UCSD-AML1 (cell line): Measurements from ENCODE around the gene SLC6A6.

Experiments
- DNase-seq: peaks from one replicate; lab custom pipeline; 2025; ENCODE audit not compliant: unreplicated experiment; lab: John Stamatoyannopoulos, UW

SLC6A6 gene

GRCh38 chr3:14464521-14464920 is 62.1 kb downstream of the SLC6A6 start:
- no peak for DNase-seq

GRCh38 chr3:14465425-14465824 is 63.0 kb downstream of the SLC6A6 start:
- DNase-seq, result no peak

DNA sequence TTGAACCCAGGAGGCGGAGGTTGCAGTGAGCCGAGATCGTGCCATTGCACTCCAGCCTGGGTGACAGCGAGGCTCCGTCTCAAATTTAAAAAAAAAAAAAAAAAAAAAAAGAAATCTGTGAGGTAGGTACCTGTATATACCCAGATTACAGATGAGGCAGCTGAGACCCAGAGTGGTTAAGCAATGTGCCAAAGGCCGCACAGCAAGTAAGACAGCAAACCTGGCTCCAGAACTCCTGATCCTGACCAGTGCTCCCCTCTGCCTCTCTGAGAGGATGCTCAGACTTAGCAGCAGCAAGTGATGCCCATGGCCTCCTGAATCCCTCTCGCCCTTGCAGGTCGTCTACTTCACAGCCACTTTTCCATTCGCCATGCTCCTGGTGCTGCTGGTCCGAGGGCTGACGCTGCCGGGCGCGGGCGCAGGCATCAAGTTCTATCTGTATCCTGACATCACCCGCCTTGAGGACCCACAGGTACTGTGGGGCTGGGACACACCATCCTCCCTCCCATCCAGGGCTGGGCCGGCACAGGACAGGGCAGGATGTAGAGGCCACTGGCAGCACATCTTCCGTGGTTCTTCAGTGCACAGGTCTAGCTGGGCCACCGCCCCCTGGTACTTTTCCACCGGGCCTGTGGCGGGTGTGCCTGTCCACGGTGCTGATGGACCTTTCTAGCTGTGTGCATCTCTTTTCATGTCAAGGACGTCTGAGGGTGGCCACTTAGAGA is 63.9 kb downstream of the SLC6A6 start:
- DNase-seq, result no peak

DNA sequence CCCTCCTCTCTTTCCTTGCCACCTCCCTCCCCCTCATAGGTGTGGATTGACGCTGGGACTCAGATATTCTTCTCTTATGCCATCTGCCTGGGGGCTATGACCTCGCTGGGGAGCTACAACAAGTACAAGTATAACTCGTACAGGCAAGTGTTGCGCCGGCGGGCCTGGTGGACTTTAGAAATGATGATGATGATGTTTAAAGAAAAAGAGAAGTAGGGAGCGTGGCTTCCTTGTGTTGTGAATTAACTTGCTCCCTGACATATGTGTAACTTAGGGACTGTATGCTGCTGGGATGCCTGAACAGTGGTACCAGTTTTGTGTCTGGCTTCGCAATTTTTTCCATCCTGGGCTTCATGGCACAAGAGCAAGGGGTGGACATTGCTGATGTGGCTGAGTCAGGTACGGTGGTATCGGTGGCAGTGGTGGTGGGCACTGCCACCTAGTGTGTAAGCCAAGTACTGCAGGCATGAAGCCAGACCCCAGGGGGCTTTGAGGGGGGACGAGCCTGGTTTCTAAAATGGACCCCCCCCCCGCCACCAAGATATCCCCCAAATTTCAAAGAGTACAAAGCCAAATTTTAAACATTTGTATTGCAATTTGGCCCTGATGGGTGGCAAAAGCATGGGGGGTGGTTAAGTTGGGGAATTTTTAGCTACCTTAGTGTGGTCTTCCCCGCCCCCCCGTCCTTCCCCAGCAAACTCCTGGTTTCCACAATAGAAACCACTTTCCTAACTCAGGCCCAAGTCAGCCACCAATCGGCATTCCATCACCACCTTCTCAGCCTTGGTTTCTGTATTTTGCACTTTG is 65.6 kb downstream of the SLC6A6 start:
- peak; percentile 22 for DNase-seq

- DNase-seq, result no peak
Observed at GRCh38 chr3:14468621-14468981, 66.2 kb downstream of the SLC6A6 start.

DNA sequence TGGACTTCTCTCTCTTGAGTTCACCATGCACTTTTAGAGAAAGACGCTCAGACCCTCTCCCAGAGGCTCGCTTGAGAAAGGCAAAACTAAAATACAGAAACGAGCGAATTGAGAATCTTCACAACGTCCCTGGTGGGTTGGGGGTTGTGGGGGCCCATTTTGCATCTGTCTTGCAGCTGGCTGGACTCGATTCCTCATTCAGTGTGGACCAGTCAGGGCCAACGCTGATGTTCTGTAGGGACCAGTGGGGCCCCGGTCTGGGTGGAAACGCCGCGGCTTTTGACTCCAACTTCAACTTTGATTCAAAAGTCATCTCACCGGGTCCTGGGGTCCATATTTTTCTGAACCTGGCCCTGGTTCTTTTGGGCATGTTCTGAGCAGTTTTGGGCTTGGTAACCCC is 68.1 kb downstream of the SLC6A6 start:
- DNase-seq, result no peak

- no peak for DNase-seq
Observed at GRCh38 chr3:14471016-14471415, 68.6 kb downstream of the SLC6A6 start.

DNA sequence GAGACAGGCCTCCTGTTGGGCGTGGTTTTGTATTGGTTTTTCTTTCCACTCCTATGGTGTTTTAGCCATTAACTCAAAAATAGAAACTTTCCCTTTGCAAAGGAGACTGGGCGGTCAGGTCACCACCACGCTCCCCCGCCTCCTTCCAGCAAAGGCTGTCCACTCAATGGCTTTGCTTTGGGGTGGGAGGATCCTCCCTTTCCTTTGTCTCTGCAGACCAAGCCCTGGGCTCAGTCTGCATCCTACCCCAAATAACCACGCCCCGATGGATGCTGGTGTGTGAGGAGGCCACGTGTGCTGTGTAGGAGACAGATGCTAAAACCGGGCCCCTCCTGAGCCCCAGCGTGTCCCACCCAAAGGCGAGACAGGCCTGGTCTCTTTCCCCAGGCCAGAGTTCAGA is 69.3 kb downstream of the SLC6A6 start:
- no peak for DNase-seq

DNA sequence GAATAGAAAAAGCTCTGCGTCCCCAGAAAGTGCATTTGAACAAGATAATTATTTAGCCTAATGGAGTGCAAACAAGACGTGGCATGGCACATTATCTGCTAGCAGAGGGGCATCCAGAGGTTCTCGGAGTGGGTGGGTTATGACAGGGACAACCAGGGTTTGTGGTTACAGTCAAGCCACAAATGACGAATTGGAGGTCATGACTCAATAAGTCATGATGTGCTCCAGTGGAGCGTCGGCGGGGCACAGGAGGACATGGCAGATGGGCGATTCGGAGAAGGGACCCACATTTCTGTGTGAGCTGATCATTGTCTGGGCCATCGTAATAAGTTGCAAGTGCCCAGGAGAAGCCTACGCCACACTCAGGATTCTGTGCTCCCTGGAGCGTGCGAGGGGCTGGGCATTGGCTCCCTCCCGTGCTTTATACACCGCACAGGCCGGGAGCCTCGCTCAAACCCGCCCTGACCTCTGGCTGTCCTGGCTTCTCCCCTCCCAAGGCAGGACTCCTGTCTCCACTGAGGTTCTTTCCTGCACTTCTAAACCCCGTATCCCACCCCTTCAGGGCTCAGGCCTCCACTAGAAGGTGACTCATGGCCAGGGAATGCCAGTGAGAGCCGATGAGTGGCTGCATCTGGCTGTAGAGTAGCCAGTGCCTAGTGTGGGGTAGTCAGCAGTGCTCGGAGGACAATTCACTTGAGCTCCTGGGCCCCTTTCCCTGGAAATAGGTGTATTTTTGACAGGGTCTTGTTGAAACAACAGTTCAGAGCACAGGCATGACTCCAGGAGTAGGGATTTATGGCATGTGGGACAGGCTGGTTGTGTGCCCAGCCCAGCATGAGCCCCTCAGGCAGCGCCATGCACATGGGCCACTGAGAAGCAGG is 70.3 kb downstream of the SLC6A6 start:
- no peak for DNase-seq

DNA sequence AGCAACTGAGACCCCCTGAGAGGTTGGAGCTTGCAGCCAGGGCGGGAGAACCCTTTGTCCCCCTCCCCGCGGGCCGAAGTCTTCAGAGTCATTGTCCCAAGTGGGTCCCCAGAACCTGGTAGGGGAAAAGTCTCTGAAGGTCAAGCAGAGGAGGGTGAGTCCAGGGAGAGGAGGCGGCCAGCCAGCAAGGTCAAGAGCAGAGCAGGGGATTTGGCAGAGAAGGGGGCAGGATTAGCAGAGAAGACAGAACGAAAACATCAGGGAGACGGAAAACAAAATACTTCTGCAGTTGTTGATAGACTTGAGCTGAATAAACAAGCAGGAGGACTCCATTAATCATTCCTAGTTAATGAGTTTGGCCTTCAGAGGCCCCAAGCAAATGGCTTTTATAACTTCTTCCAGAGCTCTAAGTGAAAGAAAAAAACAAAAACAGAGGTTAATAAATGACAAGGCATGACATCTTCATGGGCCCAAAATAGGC is 71.0 kb downstream of the SLC6A6 start:
- DNase-seq, result no peak

- no peak for DNase-seq
Observed at GRCh38 chr3:14474363-14475081, 72.1 kb downstream of the SLC6A6 start.

GRCh38 chr3:14475621-14476020 is 73.2 kb downstream of the SLC6A6 start:
- no peak for DNase-seq

DNA sequence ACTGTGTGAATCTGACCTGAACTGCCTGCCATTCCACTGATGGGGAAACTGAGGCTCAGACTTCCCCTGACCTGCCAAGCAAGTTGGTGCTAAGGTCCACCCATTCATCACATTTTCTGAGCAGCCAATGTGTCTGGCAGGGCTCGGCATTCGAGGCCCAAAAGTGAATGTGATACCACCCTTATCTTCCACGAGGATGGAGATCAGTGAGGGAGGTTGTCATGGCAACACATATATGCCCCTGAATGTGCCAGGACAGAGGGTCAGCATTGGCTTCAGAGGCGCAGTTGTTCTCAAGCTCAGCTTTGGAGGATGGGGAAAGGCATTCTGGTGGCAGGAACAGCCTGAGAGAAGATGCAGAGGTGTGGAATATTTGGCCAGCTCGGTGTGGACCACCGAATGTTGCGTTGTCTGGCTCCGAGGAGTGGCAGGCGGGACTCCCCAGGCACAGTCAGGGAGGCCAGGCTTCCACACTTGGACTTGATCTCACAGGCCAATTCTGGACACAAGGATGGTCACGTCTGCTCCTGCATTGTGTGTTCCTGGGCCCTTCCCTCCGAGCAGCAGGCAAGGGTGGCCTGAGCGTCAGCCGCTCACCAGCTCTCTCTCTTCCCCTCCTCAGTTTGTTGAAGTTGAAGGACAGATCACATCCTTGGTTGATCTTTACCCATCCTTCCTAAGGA is 74.3 kb downstream of the SLC6A6 start:
- DNase-seq, result no peak

DNA sequence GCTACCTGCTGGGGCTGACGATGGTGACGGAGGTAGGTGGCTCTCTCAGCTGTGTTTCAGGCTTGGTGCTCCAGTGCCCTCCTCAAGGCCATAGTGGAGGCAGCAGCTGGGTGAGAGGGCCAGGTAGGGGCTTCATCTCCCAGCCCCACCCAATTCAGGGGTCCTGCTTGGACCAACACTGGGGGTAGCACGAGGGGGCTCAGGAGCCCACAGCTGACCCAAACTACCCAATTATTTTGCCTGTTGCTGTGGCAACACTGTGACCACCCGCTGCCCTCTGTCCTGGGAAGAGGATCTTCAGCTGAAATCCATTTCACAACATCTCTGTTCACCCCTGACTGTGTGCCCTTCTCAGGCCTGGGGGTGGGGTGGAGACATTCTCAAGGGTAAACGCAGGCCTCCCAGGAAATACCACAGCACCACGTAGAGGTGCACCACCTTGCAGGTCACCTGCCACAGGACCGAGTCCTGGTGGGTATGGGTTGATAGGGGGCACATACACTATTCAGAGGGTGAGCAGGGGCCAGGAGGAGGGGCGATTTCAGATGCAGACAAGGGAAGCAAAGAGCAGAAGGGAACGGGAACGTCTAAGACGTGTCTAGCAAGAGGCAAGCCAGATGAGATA is 75.0 kb downstream of the SLC6A6 start:
- no peak for DNase-seq

GRCh38 chr3:14478956-14479550 is 76.6 kb downstream of the SLC6A6 start:
- no peak for DNase-seq

GRCh38 chr3:14479591-14479990 is 77.2 kb downstream of the SLC6A6 start:
- no peak for DNase-seq

DNA sequence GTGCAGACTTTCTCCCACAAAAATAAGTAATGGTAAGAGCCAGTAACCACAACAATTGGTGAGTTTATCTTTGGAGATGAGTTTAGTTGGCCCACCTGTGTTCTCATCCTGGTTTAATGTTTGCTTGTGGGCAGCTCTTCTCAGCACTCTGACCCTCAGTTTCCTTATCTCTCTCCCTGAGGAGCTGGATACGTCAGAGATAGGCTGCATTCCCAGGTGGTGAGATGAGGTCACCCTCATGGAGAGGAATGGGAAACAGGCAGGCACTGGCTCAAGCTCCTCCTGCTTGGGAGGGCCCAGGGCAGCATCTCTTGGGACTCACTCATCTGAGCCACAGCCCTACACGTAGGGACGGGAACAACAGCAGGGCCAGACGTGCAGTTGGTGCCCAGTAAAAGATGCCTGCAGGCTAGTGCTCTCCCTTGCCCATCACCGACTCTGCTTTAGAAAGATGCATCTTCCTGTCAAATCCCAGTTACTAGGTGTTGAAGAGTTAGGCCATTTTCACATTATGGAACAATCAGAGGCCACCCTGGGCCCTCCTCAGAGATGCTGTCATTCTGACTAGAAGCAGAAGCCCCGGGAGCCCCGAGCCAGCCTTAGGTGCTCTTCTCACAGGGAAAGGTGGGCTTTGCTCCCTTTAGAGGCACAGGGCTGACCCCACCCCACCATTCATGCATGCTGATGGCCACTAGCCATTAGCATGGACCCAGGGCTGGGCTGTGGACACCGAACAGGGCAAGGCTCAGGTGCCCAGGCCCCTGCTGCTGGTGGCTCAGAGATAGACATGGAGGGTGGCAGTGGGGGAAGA is 78.0 kb downstream of the SLC6A6 start:
- no peak for DNase-seq

DNA sequence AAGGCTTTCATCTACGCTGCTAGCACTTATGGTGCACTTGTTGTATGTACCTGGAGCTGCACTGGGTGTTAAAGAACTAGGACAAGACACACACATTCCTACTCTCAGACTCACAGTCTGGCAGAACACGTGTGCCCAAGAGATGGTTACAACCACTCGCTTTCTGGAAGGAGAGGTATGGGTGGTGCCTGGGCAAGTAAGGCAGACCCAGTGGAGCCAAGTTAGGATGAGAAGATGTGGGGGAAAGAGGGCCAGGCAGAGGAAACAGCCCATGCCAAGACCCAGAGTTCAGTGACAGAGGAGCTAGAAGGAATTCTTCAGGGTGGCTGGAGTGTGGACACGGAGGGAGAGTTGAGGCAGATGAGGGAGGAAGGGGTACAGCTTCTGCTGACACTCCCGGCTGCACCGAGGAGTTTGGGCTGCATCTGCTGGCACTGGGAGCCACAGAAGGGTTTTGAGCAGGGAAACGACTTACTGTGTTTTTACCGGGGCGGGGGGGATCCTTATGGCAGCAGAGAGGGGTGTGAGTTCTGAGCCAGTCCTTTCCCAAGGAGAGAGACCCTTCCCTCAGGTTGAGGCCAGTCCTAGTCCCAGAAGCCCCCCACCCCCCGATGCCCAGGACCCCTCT is 78.7 kb downstream of the SLC6A6 start:
- DNase-seq, result no peak
